HG03025 (cell line): ENCODE results near the gene AGAP1.

ENCODE experiments used
- ATAC-seq: cut with Tn5 transposase; IDR thresholded peaks from one replicate; pipeline ENCODE4 v1.9.1; 2021; ENCODE audit warnings: mild to moderate bottlenecking, moderate library complexity; ENCODE audit not compliant: unreplicated experiment, low FRiP score

The AGAP1 gene

DNA sequence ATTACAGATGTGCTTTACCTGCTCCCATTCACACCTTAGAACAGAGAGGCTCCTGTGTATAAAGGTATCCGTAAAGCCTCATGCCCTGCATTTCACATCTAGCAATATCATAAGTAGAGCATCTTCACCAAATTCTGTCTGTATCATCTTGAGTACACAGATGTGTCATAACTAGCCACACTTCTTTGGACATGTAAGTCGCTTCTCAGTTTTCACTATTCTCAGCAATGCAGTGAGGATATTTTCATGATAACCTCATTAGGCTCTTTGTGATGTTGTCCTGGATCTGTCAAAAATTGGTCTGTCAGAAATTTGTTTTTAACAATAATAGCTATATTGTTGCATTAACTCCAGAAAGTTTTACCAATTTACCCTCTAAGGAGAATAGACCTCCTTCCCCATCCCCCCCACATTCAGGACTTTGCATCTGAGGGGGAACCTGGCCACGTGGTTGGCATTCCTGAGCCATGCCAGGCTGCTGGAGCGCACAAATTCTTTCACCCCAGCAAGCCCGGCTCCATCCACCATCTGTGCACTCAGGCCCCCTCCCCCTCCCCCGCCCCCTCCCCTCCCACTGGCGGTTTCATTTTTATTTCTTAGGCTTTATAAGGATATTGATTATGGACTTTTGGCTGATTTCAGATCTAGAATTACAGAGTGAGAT, 34.1 kb downstream of the AGAP1 start:
- no peak for ATAC-seq

GRCh38 chr2:235529621-235530020, 35.8 kb downstream of the AGAP1 start:
- ATAC-seq, result no peak

- ATAC-seq, result no peak
Measured at GRCh38 chr2:235530735-235531134, 36.9 kb downstream of the AGAP1 start.

GRCh38 chr2:235532307-235532706, 38.5 kb downstream of the AGAP1 start:
- ATAC-seq, result no peak

DNA sequence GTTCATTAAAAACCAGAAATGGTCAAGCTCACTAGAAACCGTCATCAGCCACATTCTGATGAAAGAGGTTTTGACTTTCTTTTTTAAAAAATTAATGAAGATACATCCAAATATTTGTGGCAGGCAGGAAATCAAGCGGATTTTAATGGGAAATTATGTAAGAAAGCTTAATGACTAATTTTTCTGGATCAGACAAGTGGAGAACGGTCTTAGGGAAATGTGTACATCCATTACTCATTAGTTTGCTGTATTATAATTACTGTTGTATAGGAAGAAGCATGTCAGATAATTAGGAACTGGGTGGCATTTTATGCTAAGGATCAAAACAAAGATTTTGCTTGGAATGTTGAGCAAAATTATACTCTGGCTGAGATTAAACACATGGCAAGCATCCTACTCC, 39.4 kb downstream of the AGAP1 start:
- ATAC-seq, result no peak

DNA sequence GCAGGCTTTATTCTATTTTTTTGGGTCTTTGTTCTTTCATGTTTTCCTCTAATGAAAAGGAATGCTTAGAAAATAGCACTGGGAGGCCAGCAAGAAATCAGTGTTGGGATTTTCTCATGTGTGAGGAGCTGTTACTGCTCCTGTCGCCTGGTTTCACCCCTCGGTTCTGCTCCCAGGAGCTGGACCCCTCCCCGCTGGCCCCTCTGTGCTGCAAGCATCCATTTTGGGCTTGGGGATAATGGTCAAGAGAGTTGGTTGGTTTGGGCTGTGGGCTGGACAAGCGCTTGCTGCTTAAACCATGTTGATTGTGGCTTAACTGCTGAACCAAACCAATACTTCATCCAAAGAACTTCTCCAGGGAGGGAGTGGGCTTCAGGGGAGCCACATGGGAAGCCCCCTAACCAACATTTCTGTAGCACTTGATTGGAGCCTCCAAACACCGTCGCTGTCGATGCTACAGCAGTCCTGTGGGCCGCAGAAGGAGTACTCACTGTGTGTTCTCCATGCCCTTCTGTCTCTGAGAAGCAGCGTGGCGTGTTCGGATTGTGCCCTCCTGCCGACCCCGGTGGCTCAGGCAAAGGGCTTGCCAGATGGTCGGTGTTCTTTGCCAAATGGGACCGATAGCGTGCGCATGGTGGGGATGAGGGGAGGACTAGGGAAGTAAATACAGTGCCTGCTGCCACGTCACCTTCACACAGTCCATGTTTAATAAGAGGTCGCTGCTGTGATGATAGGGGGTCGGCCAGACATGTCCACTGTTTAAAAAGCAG, 40.0 kb downstream of the AGAP1 start:
- no peak for ATAC-seq

- ATAC-seq, result no peak
Measured at GRCh38 chr2:235534678-235535422, 41.0 kb downstream of the AGAP1 start.

GRCh38 chr2:235535423-235536130, 41.7 kb downstream of the AGAP1 start:
- ATAC-seq, result no peak

DNA sequence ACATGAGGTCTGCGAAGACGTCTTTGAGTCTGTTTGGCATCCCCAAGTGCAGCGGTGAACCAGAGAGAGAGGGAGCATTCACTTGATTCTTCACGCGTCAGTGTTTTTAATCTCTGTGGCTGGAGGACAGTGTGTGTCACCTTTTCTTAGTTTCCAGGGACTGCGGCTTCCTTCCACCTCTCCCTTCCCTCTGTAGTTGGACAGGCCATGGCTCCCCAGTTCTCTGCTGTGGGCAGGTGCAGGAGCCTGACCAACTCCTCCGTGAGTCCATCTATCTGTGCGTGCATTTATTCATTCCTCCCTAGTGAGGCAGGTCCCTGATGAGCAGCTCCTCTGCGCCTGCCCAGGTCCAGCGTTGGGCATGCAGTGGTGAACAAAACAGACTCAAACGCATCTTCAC, 42.9 kb downstream of the AGAP1 start:
- no peak for ATAC-seq

DNA sequence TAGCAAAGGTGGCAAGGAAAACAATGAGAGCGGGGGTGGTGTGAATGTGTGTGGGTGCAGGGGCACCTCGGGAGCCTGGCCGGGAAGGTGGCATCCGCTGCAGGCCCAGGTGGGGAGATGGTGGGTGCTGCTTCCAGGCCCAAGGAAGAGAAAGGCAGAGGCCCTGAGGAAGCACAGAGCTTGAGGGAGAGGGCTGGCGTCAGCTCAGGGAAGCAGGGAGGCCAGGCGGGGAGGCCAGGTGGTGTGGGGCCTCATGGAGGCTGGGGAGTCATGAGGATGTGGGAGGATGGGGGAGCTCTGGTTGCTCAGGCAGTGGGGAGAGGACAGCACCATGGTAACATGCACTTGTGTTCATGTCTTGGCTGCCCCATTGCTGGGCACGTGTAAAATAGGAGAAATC, 43.3 kb downstream of the AGAP1 start:
- no peak for ATAC-seq

DNA sequence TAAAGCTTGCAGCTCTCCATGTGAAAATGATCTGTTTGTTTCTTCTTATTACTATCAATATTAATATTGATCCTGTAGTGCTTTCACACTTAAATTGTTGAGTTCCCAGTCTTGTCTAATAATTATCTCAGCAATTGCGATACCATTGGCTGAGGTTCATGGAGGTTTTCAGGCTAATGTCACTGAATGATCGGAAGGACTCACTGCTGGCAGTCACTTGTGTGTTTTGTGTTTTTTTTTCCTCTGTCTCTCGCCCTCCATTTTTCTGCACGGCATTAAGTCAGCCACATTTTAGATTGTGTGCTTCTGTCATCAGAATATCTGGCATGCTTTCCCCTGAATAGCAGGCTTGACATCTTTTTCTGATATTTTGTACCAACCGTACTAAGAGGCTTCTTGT, 43.7 kb downstream of the AGAP1 start:
- ATAC-seq, result no peak

GRCh38 chr2:235538144-235538639, 44.3 kb downstream of the AGAP1 start:
- no peak for ATAC-seq

DNA sequence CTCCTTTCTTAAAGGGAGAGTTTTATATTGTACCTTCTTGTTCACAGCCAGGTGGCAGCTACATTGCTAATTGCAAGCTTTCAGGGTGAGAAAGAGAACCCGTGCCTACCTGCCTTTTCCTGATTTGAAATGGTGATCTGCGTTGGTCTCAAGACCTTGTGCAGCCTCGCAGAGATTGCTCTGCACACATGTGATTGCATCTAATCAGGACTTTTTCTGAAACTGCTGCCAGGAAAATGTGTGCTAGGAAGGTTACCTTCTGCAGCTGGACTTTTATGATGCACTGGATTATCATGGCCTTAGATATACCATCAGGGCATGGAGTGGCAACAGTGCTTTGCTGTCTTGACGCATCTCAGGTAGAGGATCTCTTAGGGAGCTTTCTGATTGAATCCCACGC, 45.1 kb downstream of the AGAP1 start:
- ATAC-seq, result no peak

- ATAC-seq, result no peak
Measured at GRCh38 chr2:235539773-235540172, 45.9 kb downstream of the AGAP1 start.

DNA sequence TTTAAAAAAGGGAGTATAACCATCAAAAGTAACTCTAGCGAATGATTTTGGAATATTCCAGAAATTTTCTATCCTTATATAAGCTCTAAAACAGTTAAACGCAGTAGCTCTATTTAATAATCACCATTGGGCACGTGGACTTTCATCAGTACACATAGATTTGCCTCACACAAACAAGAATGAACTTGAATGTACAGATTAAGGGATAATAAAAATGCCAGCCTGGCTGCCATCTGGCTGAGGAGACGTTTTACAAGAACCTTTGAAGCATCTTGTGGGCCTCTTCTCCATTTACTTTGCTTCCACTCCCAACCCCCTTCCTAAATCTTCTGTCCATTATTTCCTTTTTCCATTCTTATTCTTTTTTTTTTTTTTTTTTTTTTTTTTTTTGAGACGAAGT, 47.2 kb downstream of the AGAP1 start:
- no peak for ATAC-seq

GRCh38 chr2:235541838-235542549, 48.2 kb downstream of the AGAP1 start:
- ATAC-seq, result no peak

DNA sequence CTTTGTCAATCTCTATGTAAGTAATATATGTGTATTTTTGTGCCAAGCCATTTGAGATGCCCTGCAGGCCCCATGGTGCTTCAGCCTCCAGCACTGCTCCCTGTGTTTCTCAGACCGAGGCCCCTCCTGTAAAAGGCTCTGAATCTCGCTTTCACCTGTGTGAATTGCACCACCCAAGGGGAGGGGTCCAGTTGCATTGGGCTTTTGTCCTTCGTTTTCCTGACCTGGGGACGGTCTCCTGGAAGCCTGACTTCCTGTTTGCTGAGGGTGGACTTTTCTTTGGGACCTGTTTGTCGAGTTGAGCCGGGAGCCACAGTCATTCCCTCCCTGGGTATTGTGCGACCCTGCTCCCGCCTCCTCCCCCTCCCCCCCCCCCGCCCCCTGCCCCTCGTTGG, 48.9 kb downstream of the AGAP1 start:
- ATAC-seq, result no peak

- no peak for ATAC-seq
Measured at GRCh38 chr2:235543128-235543750, 49.4 kb downstream of the AGAP1 start.

DNA sequence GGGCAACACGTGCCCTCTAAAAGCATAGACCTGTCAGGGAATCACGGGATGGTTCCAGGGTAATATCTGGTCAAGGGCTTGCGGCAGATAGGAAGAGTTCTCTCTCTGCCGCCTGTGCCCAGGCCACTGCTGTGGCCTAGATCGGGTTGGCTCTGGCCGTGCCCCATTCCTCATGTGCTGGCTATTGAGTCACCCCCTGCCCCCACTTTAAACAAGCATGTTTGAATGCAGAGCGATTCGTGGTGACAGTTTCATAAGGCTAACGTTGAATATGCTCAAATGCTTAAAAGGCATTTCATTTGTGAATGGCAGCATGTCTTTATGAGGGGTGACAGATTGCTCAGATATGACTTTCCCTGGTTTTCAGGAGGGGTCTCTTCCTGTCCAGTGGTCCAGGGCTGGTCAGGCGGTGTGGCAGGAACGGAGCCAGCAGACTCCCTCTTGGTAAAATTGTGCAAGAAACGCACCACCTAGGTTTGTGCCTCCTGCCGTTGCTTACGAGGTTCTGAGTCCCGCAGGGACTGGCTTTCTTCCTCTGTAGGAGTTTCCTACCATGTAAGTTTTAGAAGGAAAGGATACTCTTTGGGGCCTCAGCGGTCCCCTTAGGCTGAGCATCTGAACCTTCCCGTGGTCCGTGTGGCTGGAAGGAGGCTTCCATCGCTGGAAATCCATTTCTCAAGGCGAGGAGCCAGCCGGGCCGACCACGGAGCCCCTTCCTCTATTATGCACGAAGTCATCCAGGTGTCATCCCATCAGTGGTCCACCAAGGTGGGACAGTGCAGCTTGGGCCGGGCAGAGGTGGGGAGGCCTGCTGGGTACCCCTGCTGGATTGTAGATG, 50.2 kb downstream of the AGAP1 start:
- ATAC-seq, result no peak
